Lung microvascular endothelial cell (primary cell): ENCODE data around the gene SOX21. TPM values are rescaled to one million over a fixed set of nuclear protein-coding genes. Genes with fewer than 3 reads are reported as not detected.
"Not testable (repeated sequence)": the region's sequence is repeated elsewhere in the genome, so short reads cannot be mapped to it uniquely, and the experiment has no call there.

Source experiments
- DNase-seq, 2 donors: peaks; one replicate each; pipeline versions ENCODE4 v3.0.0 to v3.0.0-alpha.2; 2010; ENCODE audit warnings: low read depth in 2 of 2
- total RNA-seq: library from RNA; depleted of rRNA; stranded (reverse); fragments of >200 nt; gene quantifications from 2 replicates; pipeline ENCODE4 v1.2.1, GENCODE V29; 2014

SOX21 gene
- total RNA-seq: 0.22 and 0.79 TPM in 2 replicates

DNA sequence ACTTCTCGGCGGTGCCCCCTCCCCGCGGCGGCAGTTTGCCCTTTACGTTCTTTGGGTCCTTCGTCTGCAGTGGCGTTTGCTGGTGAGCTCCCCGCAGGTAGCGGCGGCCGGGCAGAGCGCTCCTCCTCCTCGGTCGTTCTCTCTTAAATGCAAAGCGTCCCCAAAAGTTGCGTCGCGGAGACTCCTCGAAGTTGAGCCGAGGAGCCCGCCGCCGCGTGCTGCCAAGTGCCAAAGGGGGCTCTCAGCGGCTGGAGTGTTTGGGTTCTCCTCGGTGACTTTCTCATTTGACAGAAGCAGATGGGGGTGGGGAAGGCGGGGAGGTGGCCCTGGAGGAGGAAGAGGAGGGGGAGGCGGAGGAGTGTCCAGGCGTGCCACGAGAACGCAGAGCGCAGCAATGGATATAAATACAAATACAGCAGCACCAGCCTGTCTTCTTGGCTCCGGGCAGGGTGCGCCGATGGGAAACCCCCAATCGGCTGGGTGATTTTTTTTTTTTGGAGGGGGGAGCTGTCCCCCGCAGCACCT, at the start of gene SOX21:
Gene SOX21 (minus strand): TSS at position 259 of the 525 bp plus-strand sequence. CDS start 496 bp downstream, outside the sequence.
- peak in 1 of 2 donors; percentile 11 for DNase-seq

- no peak for DNase-seq
Observed at GRCh38 chr13:94761407-94761806, 49.1 kb upstream of the SOX21 start.

GRCh38 chr13:94759120-94759728, 46.9 kb upstream of the SOX21 start:
- no peak for DNase-seq

DNA sequence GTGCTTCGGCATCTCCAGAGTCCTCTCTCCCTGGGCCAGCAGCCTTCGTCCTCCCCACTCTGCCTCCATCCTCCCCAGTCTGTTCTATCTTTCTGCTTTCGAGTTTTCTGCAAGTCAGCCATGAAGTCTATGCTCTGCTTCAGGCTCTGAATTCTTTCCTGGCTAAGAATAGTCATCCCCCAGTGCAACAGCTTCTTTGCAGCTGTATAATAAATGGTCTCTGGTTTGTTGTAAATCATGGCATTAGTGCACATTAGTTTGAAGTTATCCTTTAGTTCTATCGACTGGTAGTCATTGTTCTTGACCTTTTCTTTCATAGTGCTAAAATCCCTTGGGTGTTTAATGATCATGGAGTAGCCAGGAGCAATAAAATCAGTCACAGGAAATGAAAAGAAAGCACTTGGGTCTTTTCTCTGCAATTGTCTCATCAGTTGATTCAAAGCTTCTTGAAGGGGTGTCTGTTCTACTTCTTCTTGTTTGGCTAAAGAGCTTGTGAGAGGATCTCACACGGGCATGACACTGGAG, 46.2 kb upstream of the SOX21 start:
- no peak for DNase-seq

GRCh38 chr13:94753327-94753726, 41.0 kb upstream of the SOX21 start:
- no peak for DNase-seq

- no peak for DNase-seq
Observed at GRCh38 chr13:94749162-94749561, 36.8 kb upstream of the SOX21 start.

DNA sequence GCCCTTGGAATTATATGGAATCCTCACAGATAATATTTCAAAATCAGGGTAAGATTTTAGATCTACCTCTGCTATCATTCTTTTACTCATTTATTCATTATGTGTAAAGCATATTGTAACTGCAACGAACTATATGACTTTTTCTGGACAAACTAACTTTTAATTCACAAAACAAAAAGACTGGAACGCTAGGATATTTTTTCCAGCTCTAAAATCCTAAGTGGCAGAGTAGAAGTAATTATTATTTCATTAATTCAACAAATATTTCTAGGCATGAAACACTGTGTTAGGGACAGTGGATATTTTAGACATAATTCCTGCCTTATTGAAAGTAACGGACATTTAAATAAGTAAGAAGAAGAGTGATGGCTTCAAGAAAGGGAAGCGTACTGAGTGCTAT, 26.9 kb upstream of the SOX21 start:
- DNase-seq: no peak

DNA sequence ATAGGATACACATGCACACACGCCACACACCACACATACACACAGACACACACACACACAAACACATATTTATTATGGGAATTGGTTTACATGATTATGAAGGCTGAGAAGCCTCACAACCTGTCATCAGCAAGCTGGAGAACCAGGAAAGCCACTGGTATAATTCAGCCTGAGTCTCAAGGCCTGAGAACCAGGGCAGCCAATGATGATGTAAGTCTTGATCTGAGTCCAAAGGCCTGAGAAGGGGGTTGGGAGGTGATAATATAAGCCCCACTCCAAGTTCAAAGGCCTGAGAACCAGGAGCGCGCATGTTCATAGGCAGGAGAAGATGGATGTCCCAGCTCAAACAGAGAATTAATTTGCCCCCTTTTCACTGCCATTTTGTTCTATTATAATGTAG, 18.7 kb upstream of the SOX21 start:
- DNase-seq: no peak

DNA sequence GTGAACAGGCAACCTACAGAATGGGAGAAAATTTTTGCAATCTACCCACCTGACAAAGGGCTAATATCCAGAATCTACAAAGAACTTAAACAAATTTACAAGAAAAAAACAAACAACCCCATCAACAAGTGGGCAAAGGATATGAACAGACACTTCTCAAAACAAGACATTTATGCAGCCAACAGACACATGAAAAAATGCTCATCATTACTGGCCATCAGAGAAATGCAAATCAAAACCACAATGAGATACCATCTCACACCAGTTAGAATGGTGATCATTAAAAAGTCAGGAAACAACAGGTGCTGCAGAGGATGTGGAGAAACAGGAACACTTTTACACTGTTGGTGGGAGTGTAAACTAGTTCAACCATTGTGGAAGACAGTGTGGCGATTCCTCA, 17.6 kb upstream of the SOX21 start:
- DNase-seq: not testable (repeated sequence)

- no peak for DNase-seq
Observed at GRCh38 chr13:94726425-94726824, 14.1 kb upstream of the SOX21 start.

- peak in 1 of 2 donors; percentile 19 for DNase-seq
Observed at GRCh38 chr13:94722609-94723345, 10.4 kb upstream of the SOX21 start.

GRCh38 chr13:94718697-94719096, 6.4 kb upstream of the SOX21 start:
- DNase-seq: not testable (repeated sequence)

GRCh38 chr13:94717916-94718315, 5.6 kb upstream of the SOX21 start:
- DNase-seq: no peak

GRCh38 chr13:94716016-94716415, 3.7 kb upstream of the SOX21 start:
- peak; percentile 16 to 49 for DNase-seq

DNA sequence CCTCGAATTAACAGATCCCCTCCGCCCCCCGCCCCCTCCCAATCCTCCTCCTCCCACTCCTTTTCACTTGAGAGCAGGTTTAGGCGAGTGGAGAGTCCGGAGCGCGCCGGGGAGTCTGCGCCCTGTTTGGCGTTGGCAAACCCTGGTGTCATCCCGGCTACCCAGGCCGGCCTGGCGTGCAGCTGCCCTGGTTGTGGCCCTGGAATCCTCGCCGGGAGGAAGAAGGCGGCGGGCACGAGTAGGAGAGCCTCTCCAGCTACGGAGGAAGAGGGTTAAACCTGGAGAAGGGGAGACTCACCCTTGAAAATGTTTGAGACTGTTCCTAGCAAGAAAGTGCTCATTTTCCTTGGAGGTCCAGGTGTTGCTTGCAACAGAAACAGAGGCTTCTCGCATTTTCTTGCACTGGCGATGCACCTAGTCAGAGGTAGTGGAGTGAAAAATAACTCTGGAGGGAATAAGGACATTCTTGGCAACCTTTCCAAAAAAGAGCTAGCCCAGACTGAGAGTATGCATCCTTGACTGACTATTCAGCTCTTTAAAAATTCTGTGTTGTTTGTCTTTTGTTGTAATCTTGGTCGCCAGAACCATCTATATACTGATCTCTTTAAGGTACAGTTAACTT, 1.3 kb upstream of the SOX21 start:
- DNase-seq: no peak

GRCh38 chr13:94712812-94713560, 641 bp upstream of the SOX21 start:
- DNase-seq: peak; percentile 72 to 77

GRCh38 chr13:94711561-94712286, 621 bp downstream of the SOX21 start:
- peak; percentile 29 to 44 for DNase-seq

DNA sequence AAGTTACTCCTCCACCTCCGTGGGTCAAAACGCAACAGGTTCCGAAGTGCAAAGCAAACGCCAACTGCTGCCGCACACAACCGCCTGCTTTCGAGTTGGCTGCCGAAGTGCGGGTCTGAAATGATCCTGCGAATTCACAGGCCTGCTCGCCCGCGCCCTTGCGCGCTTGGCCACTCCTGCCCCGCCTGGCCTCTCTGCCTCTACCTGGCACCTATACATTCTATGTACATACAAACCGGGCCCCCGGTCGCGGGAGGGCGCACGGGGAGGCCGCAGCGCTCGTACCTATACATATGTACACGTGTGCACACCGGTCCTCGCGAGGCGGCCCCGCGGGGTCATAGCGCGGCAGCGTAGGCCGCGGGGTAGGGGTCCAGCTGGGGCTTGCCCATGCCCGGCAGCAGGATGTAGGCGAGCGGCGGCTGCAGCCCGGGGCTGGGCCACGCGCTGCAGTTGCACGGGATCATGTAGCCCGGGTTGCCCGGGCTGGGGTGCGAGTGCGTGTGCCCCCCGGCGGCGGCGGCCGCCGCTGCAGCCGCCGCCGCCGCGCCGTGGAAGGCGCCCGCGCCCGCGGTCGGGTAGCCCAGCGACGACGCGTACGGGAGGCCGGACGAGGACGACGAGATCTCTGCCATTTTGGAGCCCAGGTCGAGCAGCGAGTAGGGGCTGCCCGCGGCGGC, 1.3 kb downstream of the SOX21 start:
- DNase-seq: peak; percentile 21 to 32

GRCh38 chr13:94710065-94710781, 2.1 kb downstream of the SOX21 start:
- no peak for DNase-seq
